GM21825 (cell line): ENCODE data around the gene EPM2AIP1.
A peak's percentile ranks its signal among the peaks of the same experiment; 100 is the strongest.
"Not testable (repeated sequence)": the region's sequence is repeated elsewhere in the genome, so short reads cannot be mapped to it uniquely, and the experiment has no call there.

ENCODE experiments used
- ATAC-seq: cut with Tn5 transposase; IDR thresholded peaks from one replicate; pipeline ENCODE4 v1.9.1; 2021; ENCODE audit warnings: mild to moderate bottlenecking, moderate library complexity; ENCODE audit not compliant: unreplicated experiment

The EPM2AIP1 gene

DNA sequence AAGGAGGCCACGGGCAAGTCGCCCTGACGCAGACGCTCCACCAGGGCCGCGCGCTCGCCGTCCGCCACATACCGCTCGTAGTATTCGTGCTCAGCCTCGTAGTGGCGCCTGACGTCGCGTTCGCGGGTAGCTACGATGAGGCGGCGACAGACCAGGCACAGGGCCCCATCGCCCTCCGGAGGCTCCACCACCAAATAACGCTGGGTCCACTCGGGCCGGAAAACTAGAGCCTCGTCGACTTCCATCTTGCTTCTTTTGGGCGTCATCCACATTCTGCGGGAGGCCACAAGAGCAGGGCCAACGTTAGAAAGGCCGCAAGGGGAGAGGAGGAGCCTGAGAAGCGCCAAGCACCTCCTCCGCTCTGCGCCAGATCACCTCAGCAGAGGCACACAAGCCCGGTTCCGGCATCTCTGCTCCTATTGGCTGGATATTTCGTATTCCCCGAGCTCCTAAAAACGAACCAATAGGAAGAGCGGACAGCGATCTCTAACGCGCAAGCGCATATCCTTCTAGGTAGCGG is at the start of gene EPM2AIP1:
Gene EPM2AIP1, minus strand, starts transcription at position 326 of the 520 bp plus-strand sequence. Its CDS starts 54 bp downstream, at position 272.
- peak; percentile 84 for ATAC-seq

- not testable (repeated sequence) for ATAC-seq
These were observed 49.8 kb upstream of the EPM2AIP1 start for GRCh38 chr3:37042712-37043111.

GRCh38 chr3:37041546-37042195 is 48.7 kb upstream of the EPM2AIP1 start:
- ATAC-seq: no peak

DNA sequence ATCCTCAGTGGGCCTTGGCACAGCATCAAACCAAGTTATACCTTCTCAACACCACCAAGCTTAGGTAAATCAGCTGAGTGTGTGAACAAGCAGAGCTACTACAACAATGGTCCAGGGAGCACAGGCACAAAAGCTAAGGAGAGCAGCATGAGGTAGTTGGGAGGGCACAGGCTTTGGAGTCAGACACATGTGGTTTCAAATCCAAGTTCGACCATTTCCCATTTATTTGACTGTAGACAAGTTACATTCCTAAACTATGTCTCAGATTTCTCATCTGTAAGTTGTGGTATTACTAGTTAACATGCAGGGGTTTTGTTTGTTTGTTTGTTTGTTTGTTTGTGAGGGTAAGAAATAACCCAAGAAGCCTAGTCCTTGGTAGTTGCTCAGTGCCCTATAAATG is 47.3 kb upstream of the EPM2AIP1 start:
- no peak for ATAC-seq

GRCh38 chr3:37039161-37039846 is 46.4 kb upstream of the EPM2AIP1 start:
- ATAC-seq: no peak

- no peak for ATAC-seq
These were observed 44.4 kb upstream of the EPM2AIP1 start for GRCh38 chr3:37037352-37037751.

- no peak for ATAC-seq
These were observed 40.0 kb upstream of the EPM2AIP1 start for GRCh38 chr3:37032961-37033360.

- no peak for ATAC-seq
These were observed 38.3 kb upstream of the EPM2AIP1 start for GRCh38 chr3:37031096-37031682.

DNA sequence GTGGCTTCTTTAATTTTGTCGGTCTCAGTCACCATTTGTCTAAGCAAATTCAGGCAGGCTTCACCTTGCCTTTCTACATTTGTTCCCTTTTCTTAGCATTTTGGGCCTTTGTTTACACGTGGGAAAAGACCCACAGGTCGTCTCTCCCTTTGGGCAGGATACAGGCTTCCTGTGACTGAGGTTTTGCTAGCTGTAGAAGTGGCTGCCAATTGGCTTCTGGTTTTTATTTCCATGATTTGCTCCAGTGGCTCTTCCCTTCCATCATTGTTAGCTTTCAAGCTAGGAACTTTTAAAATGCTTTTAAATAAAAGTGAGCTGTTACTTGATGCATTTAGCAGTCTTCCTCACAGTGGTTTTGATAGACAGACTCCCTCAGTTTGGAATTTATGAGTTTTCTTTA is 37.7 kb upstream of the EPM2AIP1 start:
- ATAC-seq: no peak

DNA sequence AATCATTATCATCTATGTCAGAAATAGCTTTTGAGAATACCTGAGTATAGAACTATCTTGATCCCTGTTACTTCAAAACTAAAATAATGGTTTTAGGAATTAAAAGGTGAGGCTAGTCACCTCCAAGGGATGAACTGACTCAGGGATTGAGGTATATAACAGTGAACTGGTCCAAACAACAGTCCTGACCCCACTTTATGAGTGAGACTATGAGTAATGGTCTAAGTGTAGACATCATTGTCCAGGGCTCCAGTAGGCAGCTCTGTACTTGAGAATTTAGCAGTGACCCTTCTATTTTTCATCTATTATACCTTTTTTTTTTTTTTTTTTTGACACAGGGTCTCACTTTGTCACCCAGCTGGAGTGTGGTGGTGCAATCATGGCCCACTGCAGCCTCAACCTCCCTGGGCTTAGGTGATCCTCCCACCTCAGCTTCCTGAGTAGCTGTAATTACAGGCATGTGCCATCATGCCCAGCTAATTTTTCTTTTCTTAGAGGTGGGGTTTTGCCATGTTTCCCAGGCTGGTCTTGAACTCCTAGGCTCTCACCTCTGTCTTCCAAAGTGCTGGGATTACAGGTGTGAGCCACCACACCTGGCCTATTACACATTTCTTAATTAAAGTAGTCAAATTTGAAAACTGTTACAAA is 36.7 kb upstream of the EPM2AIP1 start:
- no peak for ATAC-seq

DNA sequence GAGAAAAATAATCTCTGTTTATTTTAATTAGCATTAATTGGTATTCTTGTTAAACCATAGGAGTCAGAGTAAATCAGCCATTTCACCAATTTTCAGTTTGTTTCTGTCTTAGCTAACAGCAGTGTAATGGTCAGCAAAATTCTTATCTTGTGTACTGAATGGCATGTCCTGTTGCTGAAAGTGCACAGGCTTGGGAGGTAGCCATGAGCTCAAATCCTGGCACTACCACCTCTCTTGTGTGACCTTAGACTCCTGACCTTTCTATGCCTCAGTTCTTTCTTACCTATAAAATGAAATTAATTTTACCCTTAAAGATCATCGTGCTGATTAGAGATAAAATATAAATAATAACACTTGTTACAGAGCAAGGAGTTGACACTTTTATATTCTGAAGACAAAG is 36.2 kb upstream of the EPM2AIP1 start:
- no peak for ATAC-seq

DNA sequence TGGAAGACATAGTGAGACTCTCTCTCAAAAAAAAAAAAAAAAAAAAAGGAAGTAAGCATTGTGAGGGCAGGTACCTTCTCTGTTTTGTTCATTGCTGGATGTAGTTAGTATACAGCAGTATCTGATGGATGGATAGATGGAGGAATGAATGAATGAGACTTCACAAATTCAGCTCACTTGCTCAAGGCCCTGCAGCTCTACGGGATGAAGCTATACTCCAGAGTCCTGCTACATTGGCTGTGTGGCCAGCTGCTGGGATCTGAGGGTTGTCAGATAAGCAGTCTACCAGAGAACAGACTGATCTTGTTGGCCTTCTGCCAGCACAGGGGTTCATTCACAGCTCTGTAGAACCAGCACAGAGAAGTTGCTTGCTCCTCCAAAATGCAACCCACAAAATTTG is 35.4 kb upstream of the EPM2AIP1 start:
- ATAC-seq: no peak

- no peak for ATAC-seq
These were observed 33.9 kb upstream of the EPM2AIP1 start for GRCh38 chr3:37026851-37027250.

- no peak for ATAC-seq
These were observed 32.8 kb upstream of the EPM2AIP1 start for GRCh38 chr3:37025561-37026335.

GRCh38 chr3:37024820-37025405 is 32.0 kb upstream of the EPM2AIP1 start:
- ATAC-seq: peak; percentile 61

GRCh38 chr3:37024092-37024491 is 31.2 kb upstream of the EPM2AIP1 start:
- no peak for ATAC-seq

- ATAC-seq: no peak
These were observed 24.8 kb upstream of the EPM2AIP1 start for GRCh38 chr3:37017683-37018082.

DNA sequence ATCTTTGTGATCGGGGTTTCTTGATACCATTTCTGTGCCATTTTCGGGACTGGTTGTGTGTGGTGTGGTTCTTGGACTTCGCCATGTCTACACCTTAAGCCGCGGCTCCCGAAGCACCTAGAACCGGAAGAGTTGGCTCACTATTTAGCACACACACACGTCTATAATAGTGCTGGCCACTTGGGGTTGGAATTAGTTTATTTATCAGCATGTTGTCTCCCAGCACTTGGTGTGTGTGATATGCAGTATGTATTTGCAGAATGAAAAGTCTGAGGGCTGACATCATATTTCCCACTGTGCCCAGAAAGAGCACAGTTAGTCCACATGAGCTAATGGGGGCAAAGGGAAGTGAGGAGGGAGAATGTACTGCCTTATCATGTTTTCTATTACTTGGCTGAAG is 24.0 kb upstream of the EPM2AIP1 start:
- ATAC-seq: no peak

GRCh38 chr3:37015642-37016041 is 22.7 kb upstream of the EPM2AIP1 start:
- no peak for ATAC-seq

- no peak for ATAC-seq
These were observed 21.7 kb upstream of the EPM2AIP1 start for GRCh38 chr3:37014620-37015019.
